Body of pancreas (tissue), 4 donors: Measurements from ENCODE around the gene ACOT7. TPM values are rescaled to one million over a fixed set of nuclear protein-coding genes. Genes with fewer than 3 reads are reported as not detected.
A peak's percentile ranks its signal among the peaks of the same experiment; 100 is the strongest.

Experiments used
- ATAC-seq: fragments of 150-250 bp; one replicate; pipeline ENCODE4 v1.9.1; 2016
- DNase-seq, 4 donors: peaks; one replicate each; pipeline ENCODE4 v3.0.0-alpha.2; 2019
- H3K27ac ChIP-seq, 4 donors: fragments of 200-600 bp; sonication (generic); 1 replicate in 3 of 4; 2 replicates in 1 of 4; pipeline versions ENCODE4 v1.5.1 to v1.6.1; 2016 to 2019; ENCODE audit warnings: mild to moderate bottlenecking in 1 of 4, mixed read lengths in 1 of 4, moderate library complexity in 1 of 4
- H3K27me3 ChIP-seq, 2 donors: fragments of 200-600 bp; sonication (generic); one replicate each; pipeline ENCODE4 v1.6.0; 2016; ENCODE audit warnings: mild to moderate bottlenecking in 1 of 2
- H3K36me3 ChIP-seq, 2 donors: fragments of 200-600 bp; sonication (generic); replicated peaks in 1 of 2; 2 replicates each; pipeline ENCODE4 v1.5.1; 2016; ENCODE audit warnings: low read depth in 2 of 2; ENCODE audit not compliant: insufficient read depth in 1 of 2
- H3K4me1 ChIP-seq: fragments of 200-600 bp; sonication (generic); one replicate; pipeline ENCODE4 v1.6.0; 2016
- H3K4me3 ChIP-seq, 2 donors: fragments of 200-600 bp; sonication (generic); 1 replicate in 1 of 2; 2 replicates in 1 of 2; pipeline ENCODE4 v1.5.1; 2016 to 2019
- H3K9me3 ChIP-seq, 3 donors: fragments of 200-600 bp; sonication (generic); 1 replicate in 2 of 3; 2 replicates in 1 of 3; pipeline ENCODE4 v1.5.1; 2016
- POLR2A ChIP-seq, 3 donors: fragments of 450-650 bp; IDR thresholded peaks; one replicate each; pipeline ENCODE4 v1.6.1; 2016; ENCODE audit warnings: antibody characterized with exemption in 3 of 3, mild to moderate bottlenecking in 2 of 3
- WGBS, 2 donors: methylation state at CpG; one replicate each; pipeline ENCODE4 v1.1.5; 2017; 5-methylcytosine and 5-hydroxymethylcytosine counted together
- intact Hi-C: fragments of 100-400 bp; cut with DNase I; formaldehyde crosslinking; loops from one replicate; pipeline ENCODE4 v1.15.1; 2023
- total RNA-seq, 2 donors: library from RNA; depleted of rRNA; stranded (reverse); fragments of >200 nt; gene quantifications; one replicate each; pipeline ENCODE4 v1.1.0, GENCODE V29; 2016
- TF ChIP-seq, protein P1 (sequence below), 7 experiments: fragments of 450-650 bp in 4 of 7; fragments of 200-600 bp in 3 of 7; sonication (generic) in 3 of 7; IDR thresholded peaks; one replicate each; pipeline ENCODE4 v1.5.1; 2016 to 2019; ENCODE audit warnings: antibody characterized with exemption in 7 of 7

ACOT7 gene
- total RNA-seq, 2 donors from 2014 or later = 6.0 to 33.0 TPM

GRCh38 chr1:6359216-6360116, 34.1 kb downstream of the ACOT7 start:
- DNase-seq (peak; percentile 75 to 88 (median 82)), ATAC-seq (peak; percentile 90)
- Histone ChIP-seq H3K9me3 (no peaks in the 10 kb centered on the region), H3K27me3 (no peaks in the 10 kb centered on the region), H3K4me1 (peaks cover 43% of the 10 kb centered on the region), H3K27ac (peak overlapping the region; percentile 74 to 93 (median 88)), H3K36me3 (no peaks in the 10 kb centered on the region), H3K4me3 (no peak overlapping the region)
- TF ChIP-seq POLR2A (IDR thresholded peaks at IDR 0.05) = peak in 2 of 3 donors; percentile 56 to 59
- TF ChIP-seq, protein P1, sequence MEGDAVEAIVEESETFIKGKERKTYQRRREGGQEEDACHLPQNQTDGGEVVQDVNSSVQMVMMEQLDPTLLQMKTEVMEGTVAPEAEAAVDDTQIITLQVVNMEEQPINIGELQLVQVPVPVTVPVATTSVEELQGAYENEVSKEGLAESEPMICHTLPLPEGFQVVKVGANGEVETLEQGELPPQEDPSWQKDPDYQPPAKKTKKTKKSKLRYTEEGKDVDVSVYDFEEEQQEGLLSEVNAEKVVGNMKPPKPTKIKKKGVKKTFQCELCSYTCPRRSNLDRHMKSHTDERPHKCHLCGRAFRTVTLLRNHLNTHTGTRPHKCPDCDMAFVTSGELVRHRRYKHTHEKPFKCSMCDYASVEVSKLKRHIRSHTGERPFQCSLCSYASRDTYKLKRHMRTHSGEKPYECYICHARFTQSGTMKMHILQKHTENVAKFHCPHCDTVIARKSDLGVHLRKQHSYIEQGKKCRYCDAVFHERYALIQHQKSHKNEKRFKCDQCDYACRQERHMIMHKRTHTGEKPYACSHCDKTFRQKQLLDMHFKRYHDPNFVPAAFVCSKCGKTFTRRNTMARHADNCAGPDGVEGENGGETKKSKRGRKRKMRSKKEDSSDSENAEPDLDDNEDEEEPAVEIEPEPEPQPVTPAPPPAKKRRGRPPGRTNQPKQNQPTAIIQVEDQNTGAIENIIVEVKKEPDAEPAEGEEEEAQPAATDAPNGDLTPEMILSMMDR (IDR thresholded peaks at IDR 0.05) = no peak
- intact Hi-C loops = loop anchor here (5.0 kb wide), 1 partner anchor 48 kb away; no protein-coding TSS in a partner anchor
- WGBS, 2 donors = 22 to 32% methylated on average over 8 to 13 of the region's 13 CpGs

- H3K4me1 ChIP-seq = peaks cover 50% of the 10 kb centered on the region
Observed at GRCh38 chr1:6358757-6359201, 34.8 kb downstream of the ACOT7 start.

DNA sequence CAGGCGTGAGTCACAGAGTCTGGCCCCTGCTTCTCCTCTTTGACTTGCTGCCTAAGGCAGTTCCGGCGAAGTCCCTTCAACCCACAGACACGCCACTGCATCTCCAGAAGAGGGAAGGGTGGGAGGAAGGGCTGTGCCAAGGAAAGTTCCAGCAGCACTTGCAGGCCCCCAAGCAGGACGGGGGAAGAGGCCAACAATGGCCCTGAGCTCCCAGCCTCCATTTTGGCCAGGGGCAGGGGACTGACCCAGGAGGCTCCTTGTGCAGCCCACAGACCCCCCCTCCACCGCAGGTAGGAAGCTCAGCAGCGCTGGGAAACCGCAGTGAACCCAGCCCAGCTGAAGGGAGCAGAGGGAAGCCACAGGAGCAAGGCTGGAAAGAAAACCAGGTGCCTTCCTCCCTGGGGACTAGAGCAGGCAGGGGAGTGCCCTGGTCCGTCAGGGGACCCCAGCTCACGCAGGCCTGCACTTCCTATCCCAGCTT, 35.4 kb downstream of the ACOT7 start:
- TF ChIP-seq, protein P1 (IDR thresholded peaks at IDR 0.05) = no peak
- no peak for TF ChIP-seq POLR2A (IDR thresholded peaks at IDR 0.05)
- ATAC-seq (no peak), DNase-seq (no peak)
- Histone ChIP-seq H3K36me3 (no peaks in the 10 kb centered on the region), H3K4me3 (no peak overlapping the region), H3K9me3 (no peaks in the 10 kb centered on the region), H3K4me1 (peaks cover 54% of the 10 kb centered on the region), H3K27me3 (no peaks in the 10 kb centered on the region), H3K27ac (peak overlapping the region; percentile 59 to 93 (median 88))
- 78 to 81% methylated on average over 8 of the region's 10 CpGs for WGBS, 2 donors
- intact Hi-C loops = loop anchor here (5.0 kb wide), 1 partner anchor 49 kb away; no protein-coding TSS in a partner anchor

More at GRCh38 chr1:6358757-6359201, 34.8 kb downstream of the ACOT7 start:
- intact Hi-C loops = loop anchor here (5.0 kb wide), 1 partner anchor 49 kb away; no protein-coding TSS in a partner anchor
- WGBS, 2 donors = 56 to 59% methylated on average over 7 to 10 of the region's 10 CpGs
- peak; percentile 26 for ATAC-seq
- Histone ChIP-seq H3K27ac (peak overlapping the region; percentile 74 to 93 (median 88)), H3K4me3 (no peak overlapping the region), H3K27me3 (no peaks in the 10 kb centered on the region), H3K36me3 (no peaks in the 10 kb centered on the region), H3K9me3 (no peaks in the 10 kb centered on the region)
- peak; percentile 33 to 62 (median 36) for DNase-seq
- TF ChIP-seq, protein P1 (IDR thresholded peaks at IDR 0.05) = no peak
- TF ChIP-seq POLR2A (IDR thresholded peaks at IDR 0.05) = peak in 1 of 3 donors; percentile 7

- H3K27me3 ChIP-seq = no peaks in the 10 kb centered on the region
- DNase-seq (no peak), ATAC-seq (no peak)
- 79 to 90% methylated on average over 10 to 11 of the region's 11 CpGs for WGBS, 2 donors
- TF ChIP-seq POLR2A (IDR thresholded peaks at IDR 0.05) = no peak
- TF ChIP-seq, protein P1 (IDR thresholded peaks at IDR 0.05) = no peak
- H3K36me3 ChIP-seq = no peaks in the 10 kb centered on the region
- peaks cover 61% of the 10 kb centered on the region for H3K4me1 ChIP-seq
- no peak overlapping the region for H3K4me3 ChIP-seq
- intact Hi-C loops = loop anchor here (5.0 kb wide), 1 partner anchor 50 kb away; no protein-coding TSS in a partner anchor
- no peaks in the 10 kb centered on the region for H3K9me3 ChIP-seq
- H3K27ac ChIP-seq = peak overlapping the region in 2 of 4 donors; percentile 84 to 91
Observed at GRCh38 chr1:6357243-6357936, 36.2 kb downstream of the ACOT7 start.
